ENCODE data around the gene TSGA10IP.

The TSGA10IP gene

DNA sequence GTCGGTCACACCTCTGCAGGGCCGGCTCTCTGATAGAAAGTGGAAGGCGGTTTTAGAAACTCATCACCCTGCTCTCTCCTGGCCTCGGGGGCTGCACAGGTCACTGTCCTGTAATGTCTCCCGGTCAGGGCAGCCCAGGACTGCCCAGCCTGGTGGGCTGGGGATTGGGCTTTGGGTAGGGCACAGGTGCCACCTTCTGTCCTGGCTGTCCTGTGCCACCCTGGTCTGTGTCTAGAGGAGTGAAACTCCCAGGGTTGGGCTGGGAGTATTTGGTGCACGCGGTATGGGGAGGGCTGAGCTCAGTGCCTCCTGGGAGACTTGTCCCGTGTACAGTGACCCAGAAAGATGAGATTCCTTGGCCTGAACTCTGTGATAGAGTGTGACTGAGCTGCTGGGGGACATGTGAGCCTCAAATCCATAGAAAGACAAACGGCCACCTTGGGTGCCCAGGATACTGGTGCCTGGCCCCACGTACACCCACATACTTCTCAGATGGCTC is 34.0 kb downstream of the TSGA10IP start:
- H2AFZ ChIP-seq (ENCODE audit: low read length) = no peak overlapping the region
- H3K9ac ChIP-seq (ENCODE audit: low read length) = no peak overlapping the region
- no peak overlapping the region for H3K4me2 ChIP-seq (ENCODE audit: low read length)
- no peaks in the 10 kb centered on the region for H3K9me3 ChIP-seq (ENCODE audit: low read length)
- peaks cover 36% of the 10 kb centered on the region for H3K36me3 ChIP-seq (ENCODE audit: insufficient read depth, low read length)
- H4K20me1 ChIP-seq (ENCODE audit: insufficient read depth, low read length) = no peaks in the 10 kb centered on the region
- H3K9me2 ChIP-seq (ENCODE audit: low read depth, low read length) = no peaks in the 10 kb centered on the region
- H3K4me3 ChIP-seq (ENCODE audit: low read depth, low read length, poor library complexity, severe bottlenecking) = no peak overlapping the region
- H3K4me1 ChIP-seq (ENCODE audit: insufficient read depth, low read length, severe bottlenecking) = no peaks in the 10 kb centered on the region
- TF ChIP-seq, protein P1, sequence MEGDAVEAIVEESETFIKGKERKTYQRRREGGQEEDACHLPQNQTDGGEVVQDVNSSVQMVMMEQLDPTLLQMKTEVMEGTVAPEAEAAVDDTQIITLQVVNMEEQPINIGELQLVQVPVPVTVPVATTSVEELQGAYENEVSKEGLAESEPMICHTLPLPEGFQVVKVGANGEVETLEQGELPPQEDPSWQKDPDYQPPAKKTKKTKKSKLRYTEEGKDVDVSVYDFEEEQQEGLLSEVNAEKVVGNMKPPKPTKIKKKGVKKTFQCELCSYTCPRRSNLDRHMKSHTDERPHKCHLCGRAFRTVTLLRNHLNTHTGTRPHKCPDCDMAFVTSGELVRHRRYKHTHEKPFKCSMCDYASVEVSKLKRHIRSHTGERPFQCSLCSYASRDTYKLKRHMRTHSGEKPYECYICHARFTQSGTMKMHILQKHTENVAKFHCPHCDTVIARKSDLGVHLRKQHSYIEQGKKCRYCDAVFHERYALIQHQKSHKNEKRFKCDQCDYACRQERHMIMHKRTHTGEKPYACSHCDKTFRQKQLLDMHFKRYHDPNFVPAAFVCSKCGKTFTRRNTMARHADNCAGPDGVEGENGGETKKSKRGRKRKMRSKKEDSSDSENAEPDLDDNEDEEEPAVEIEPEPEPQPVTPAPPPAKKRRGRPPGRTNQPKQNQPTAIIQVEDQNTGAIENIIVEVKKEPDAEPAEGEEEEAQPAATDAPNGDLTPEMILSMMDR (IDR thresholded peaks at IDR 0.05; ENCODE audit: low read length) = no peak
- no peak for TF ChIP-seq EZH2 (IDR thresholded peaks at IDR 0.05; ENCODE audit: borderline replicate concordance, low read length)
- no peak overlapping the region for H3K27ac ChIP-seq (ENCODE audit: low read depth, low read length, poor library complexity, severe bottlenecking)
- H3K79me2 ChIP-seq (ENCODE audit: insufficient read depth, low read length) = no peaks in the 10 kb centered on the region
- H3K27me3 ChIP-seq (ENCODE audit: insufficient read depth, low read length) = no peaks in the 10 kb centered on the region
- H3F3A ChIP-seq (ENCODE audit: insufficient read depth, low read length) = no peaks in the 10 kb centered on the region

DNA sequence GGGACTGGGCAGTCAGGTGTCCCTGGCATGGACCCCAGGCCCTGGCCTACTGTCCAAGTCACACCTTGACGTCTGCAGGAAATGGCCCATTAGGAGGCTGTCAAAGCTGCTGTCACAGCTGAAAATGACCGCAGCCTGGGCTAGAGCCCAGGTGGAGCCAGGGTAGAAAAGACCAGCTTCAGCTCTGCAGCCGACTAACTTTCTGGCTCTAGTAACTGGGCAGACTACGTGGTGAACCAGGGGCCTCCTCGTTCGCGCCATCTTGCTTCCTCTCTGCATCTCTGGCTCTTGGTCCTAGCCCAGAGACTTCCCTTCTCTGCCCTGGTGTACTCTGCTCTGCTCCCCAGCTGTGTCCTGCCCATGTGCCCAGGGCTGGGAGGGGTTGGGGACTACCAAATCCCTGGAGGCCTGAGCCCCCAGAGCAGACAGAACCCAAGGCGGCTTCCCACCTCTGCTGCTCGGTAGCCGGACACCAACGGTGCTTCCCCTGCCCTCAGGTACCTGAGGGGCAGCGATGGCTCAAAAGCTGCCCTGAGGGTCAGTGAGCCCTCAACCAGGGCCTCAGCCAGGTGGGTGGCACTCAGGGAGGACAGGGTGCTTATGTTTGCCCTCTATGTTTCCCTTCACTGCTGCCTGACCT is 35.9 kb downstream of the TSGA10IP start:
- Histone ChIP-seq H3K79me2 (ENCODE audit: insufficient read depth, low read length) (no peaks in the 10 kb centered on the region), H3K27ac (ENCODE audit: low read depth, low read length, poor library complexity, severe bottlenecking) (no peak overlapping the region), H3K9me3 (ENCODE audit: low read length) (no peaks in the 10 kb centered on the region), H4K20me1 (ENCODE audit: insufficient read depth, low read length) (no peaks in the 10 kb centered on the region), H3K36me3 (ENCODE audit: insufficient read depth, low read length) (peaks cover 31% of the 10 kb centered on the region), H3K4me1 (ENCODE audit: insufficient read depth, low read length, severe bottlenecking) (no peaks in the 10 kb centered on the region), H3K4me3 (ENCODE audit: low read depth, low read length, poor library complexity, severe bottlenecking) (no peak overlapping the region), H3K9ac (ENCODE audit: low read length) (no peak overlapping the region), H3F3A (ENCODE audit: insufficient read depth, low read length) (no peaks in the 10 kb centered on the region), H3K27me3 (ENCODE audit: insufficient read depth, low read length) (no peaks in the 10 kb centered on the region), H3K9me2 (ENCODE audit: low read depth, low read length) (no peaks in the 10 kb centered on the region), H2AFZ (ENCODE audit: low read length) (no peak overlapping the region), H3K4me2 (ENCODE audit: low read length) (no peak overlapping the region)
- TF ChIP-seq, protein P1 (IDR thresholded peaks at IDR 0.05; ENCODE audit: low read length) = no peak
- no peak for TF ChIP-seq EZH2 (IDR thresholded peaks at IDR 0.05; ENCODE audit: borderline replicate concordance, low read length)

DNA sequence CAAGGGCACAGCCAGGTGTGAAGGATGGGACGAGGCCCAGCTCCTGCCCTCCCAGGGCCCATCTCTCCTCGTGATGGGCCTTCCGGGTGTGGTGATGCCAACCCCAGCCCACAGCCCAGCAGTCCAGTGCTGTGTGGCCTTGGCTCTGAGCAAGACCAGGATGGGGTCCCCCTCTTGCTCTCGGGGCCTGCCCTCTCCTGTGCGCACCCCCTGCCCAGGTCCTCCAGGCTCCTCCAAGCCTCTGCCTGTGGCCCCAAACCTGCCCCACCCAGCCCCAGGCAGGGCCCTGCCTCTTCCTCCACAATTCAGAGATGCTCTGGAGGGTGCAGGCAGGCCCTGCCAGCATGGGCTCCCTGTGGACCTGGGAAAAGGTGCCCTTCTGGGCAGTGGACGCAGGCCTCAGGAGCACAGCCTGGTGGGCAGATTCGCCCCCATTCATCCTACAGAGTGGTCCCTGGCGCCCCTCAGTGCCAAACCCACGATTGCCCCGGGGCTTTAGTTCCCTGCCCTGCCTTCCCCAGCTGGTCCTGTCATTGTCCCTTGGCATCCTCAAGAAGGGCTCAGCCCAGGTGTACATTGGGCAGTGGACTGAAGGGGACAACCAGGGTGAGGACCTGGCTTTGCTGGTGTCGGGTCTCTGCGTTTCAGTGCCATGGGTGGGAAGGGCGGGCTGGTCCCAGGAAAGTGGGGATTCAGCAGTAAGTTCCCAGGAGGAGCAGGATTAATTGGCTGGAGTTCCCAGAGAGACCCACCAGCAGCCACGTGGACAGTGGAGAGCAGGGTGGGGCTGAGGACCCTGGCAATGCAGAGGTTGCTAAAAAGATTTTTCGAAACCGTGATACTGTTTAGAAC is 36.9 kb downstream of the TSGA10IP start:
- TF ChIP-seq, protein P1 (IDR thresholded peaks at IDR 0.05; ENCODE audit: low read length) = no peak
- TF ChIP-seq EZH2 (IDR thresholded peaks at IDR 0.05; ENCODE audit: borderline replicate concordance, low read length) = no peak
- Histone ChIP-seq H3K4me3 (ENCODE audit: low read depth, low read length, poor library complexity, severe bottlenecking) (no peak overlapping the region), H3K9ac (ENCODE audit: low read length) (no peak overlapping the region), H3K9me2 (ENCODE audit: low read depth, low read length) (no peaks in the 10 kb centered on the region), H2AFZ (ENCODE audit: low read length) (no peak overlapping the region), H4K20me1 (ENCODE audit: insufficient read depth, low read length) (no peaks in the 10 kb centered on the region), H3F3A (ENCODE audit: insufficient read depth, low read length) (no peaks in the 10 kb centered on the region), H3K27ac (ENCODE audit: low read depth, low read length, poor library complexity, severe bottlenecking) (no peak overlapping the region), H3K79me2 (ENCODE audit: insufficient read depth, low read length) (no peaks in the 10 kb centered on the region), H3K4me2 (ENCODE audit: low read length) (no peak overlapping the region), H3K9me3 (ENCODE audit: low read length) (no peaks in the 10 kb centered on the region), H3K27me3 (ENCODE audit: insufficient read depth, low read length) (no peaks in the 10 kb centered on the region), H3K4me1 (ENCODE audit: insufficient read depth, low read length, severe bottlenecking) (no peaks in the 10 kb centered on the region), H3K36me3 (ENCODE audit: insufficient read depth, low read length) (peaks cover 22% of the 10 kb centered on the region)
